Fibroblast of villous mesenchyme (primary cell): ENCODE data around the gene USHBP1. TPM values are rescaled to one million over a fixed set of nuclear protein-coding genes. Genes with fewer than 3 reads are reported as not detected.
"Not testable (repeated sequence)": the region's sequence is repeated elsewhere in the genome, so short reads cannot be mapped to it uniquely, and the experiment has no call there.

Experiments
- DNase-seq: peaks from one replicate; pipeline ENCODE4 v3.0.0-alpha.2; 2010; ENCODE audit warnings: low read depth
- H3K4me3 ChIP-seq: 2 replicates; pipeline ENCODE4 v1.5.1; 2011; ENCODE audit warnings: low read depth, mild to moderate bottlenecking, low read length
- total RNA-seq: library from RNA; depleted of rRNA; stranded (reverse); fragments of >200 nt; gene quantifications from 2 replicates; pipeline ENCODE4 v1.2.3, GENCODE V29; 2012
- TF ChIP-seq, protein P1 (sequence below): IDR thresholded peaks from 2 replicates; pipeline ENCODE4 v1.5.1; 2012; ENCODE audit warnings: low read depth, mild to moderate bottlenecking, low read length; ENCODE audit not compliant: insufficient read depth

The USHBP1 gene
- total RNA-seq, 1 donor, result not detected

DNA sequence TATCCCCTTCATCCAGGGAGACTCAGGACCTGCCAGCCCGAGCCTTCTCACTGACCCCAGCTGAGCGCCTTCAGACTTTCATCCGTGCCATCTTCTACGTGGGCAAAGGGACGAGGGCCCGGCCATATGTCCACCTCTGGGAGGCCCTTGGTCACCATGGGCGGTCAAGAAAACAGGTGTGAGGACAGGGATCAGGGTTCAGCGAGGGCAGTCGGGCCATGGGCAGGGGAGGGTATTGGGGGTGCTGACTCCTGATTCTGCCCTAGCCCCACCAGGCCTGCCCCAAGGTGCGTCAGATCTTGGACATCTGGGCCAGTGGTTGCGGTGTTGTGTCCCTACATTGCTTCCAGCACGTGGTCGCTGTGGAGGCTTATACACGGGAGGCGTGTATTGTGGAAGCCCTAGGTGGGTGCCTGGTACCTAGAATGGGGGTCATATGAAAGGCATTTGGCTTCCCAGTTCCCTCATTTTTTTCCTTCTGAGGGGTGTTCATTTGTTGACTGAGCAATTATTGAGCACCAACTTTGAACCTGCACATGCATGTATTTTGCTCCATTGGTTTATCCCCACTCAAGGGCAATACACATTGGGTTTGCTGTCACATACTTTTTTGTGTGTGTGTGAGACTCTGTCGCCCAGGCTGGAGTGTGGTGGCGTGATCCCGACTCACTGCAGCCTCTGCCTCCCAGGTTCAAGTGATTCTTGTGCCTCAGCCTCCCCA, 21.0 kb upstream of the USHBP1 start:
- no peak for DNase-seq
- H3K4me3 ChIP-seq, result no peak overlapping the region
- TF ChIP-seq, protein P1, sequence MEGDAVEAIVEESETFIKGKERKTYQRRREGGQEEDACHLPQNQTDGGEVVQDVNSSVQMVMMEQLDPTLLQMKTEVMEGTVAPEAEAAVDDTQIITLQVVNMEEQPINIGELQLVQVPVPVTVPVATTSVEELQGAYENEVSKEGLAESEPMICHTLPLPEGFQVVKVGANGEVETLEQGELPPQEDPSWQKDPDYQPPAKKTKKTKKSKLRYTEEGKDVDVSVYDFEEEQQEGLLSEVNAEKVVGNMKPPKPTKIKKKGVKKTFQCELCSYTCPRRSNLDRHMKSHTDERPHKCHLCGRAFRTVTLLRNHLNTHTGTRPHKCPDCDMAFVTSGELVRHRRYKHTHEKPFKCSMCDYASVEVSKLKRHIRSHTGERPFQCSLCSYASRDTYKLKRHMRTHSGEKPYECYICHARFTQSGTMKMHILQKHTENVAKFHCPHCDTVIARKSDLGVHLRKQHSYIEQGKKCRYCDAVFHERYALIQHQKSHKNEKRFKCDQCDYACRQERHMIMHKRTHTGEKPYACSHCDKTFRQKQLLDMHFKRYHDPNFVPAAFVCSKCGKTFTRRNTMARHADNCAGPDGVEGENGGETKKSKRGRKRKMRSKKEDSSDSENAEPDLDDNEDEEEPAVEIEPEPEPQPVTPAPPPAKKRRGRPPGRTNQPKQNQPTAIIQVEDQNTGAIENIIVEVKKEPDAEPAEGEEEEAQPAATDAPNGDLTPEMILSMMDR, result no peak

DNA sequence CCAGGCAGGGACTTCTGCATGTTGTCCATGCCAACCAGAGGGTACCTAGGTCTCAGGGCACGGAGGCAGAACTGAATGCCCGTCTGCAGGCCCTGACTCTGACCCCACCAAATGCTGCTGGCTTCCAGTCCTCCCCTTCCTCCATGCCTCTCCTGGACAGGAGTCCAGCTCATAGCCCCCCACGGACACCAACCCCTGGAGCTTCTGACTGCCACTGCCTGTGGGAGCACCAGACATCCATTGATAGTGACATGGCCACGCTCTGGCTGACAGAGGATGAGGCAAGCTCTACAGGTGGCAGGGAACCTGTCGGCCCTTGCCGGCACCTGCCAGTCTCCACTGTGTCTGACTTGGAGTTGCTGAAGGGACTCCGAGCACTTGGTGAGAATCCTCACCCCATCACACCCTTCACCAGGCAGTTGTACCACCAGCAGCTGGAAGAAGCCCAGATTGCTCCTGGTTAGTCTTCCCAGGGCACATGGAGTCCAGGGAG, 19.0 kb upstream of the USHBP1 start:
- TF ChIP-seq, protein P1, result no peak

DNA sequence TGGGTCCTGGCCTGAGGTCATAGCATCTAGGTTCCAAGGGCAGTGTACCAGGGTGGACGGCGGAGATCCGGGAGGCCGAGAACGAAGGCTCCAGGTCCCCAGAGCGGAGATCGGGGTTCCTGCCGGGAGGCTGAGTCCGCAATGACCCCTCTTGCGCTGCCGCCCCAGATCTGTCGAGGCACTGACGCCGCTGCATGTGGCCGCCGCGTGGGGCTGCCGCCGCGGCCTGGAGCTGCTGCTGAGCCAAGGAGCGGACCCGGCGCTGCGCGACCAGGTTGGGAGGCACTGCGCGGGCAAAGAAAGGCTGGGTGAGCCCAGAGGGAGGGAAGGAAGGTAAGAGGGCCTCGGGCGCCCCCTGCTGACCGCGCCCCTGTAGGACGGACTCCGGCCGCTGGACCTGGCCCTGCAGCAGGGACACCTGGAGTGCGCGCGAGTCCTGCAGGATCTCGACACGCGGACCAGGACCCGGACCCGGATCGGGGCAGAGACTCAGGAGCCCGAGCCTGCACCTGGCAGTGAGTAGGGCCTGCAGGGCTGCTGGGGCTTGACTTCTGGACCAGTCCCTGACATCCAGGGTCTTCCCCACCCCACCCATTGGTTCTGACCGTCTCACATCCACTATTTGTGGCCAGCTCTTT, 18.1 kb upstream of the USHBP1 start:
- peak; percentile 81 for DNase-seq
- H3K4me3 ChIP-seq, result peak overlapping the region; percentile 55
- TF ChIP-seq, protein P1, result peak; percentile 85

More for the DNA sequence above, 19.0 kb upstream of the USHBP1 start:
- DNase-seq, result no peak
- no peak overlapping the region for H3K4me3 ChIP-seq

DNA sequence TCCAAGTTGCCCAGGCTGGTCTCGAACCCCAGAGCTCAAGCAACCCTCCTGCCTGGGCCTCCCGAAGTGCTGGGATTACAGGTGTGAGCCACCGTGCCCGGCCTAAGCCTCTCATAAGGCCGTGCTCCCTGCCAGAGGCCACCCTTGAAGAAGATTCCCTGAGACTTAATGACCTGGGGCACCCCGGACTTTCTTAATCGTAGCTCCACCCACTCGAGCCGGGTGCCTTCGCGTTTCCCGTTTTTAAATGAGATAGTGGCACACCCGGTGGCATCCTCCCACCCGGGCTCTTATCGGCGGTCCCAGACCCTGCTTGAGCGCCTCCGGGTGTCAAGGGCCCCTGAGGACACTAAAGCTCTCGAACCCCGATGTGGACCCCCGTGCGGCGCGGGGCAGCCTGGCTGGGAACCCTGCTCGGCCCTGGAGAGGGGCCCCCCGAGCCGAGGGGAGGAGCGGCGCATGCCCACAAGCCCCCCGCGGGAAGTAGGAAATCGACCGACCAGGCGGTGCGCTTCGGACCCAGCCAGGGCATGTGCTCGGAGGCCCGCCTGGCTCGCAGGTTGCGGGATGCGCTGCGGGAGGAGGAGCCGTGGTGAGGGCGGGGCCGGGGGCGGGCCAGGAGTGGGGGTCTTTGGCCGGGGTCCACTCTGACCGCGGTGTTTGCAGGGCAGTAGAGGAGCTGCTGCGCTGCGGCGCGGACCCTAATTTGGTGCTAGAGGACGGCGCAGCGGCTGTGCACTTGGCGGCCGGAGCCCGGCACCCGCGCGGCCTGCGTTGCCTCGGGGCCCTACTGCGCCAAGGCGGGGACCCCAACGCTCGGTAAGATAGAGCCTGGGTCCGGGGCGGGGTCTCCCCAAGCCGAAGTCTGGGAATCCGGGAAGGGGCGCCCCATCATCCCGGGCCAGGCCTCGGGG, 17.1 kb upstream of the USHBP1 start, which contains the start of gene ANKLE1:
ANKLE1 (plus strand) TSS at position 511 of the 914 bp plus-strand sequence; CDS start at position 531, 20 bp downstream.
- no peak for DNase-seq
- H3K4me3 ChIP-seq, result peak within 1 kb of the TSS; percentile 55
- TF ChIP-seq, protein P1, result no peak

DNA sequence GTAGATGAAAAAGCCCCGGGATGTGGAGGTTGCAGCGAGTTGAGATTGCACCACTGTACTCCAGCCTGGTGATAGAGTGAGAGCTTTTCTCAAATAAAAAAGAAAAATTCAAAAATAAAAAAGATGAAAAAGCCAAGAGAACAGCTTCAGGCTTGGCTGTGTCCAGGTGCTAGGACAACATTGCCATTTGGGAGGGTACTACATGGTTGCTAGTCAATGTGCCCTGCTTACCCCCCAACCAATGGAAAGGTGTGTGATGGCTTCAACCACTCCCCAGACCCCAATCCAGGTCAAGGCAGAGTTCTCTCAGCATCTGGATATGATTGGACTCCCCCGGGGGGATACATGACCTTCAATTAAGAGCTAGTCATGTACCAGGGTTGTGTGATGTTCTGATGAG, 14.9 kb upstream of the USHBP1 start:
- DNase-seq, result no peak
- TF ChIP-seq, protein P1, result no peak
- no peak overlapping the region for H3K4me3 ChIP-seq

DNA sequence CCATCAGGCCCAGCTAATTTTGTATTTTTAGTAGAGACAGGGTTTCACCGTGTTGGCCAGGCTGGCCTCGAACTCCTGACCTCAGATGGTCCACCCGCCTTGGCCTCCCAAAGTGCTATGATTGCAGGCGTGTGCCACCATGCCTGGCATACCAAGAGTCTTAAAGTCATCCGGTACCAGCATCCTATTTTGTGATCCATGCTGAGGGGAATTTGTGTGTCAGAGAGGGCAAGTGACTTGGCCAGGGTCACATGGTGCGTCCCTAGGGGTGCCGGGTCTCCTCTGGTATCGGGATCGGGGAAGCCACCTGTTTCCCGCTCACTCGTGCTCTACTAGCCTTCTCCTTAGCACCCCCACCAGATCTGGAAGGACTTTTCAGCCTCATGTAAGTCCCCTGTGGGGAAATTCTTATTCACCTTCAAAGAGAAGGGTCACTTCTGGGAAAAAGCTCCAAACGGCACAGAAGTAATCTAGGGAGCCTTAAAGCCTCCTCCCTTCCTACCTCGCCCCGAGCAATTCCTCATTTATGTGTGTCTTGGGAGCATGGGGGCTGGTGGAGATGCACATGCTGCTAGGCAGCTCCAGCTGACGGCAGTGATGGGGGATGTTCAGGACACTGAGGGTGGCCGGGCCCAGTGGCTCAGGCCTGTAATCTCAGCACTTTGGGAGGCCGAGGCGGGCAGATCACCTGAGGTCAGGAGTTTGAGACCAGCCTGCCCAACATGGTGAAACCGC, 11.1 kb upstream of the USHBP1 start:
- H3K4me3 ChIP-seq, result no peak overlapping the region
- DNase-seq, result no peak
- TF ChIP-seq, protein P1, result no peak

DNA sequence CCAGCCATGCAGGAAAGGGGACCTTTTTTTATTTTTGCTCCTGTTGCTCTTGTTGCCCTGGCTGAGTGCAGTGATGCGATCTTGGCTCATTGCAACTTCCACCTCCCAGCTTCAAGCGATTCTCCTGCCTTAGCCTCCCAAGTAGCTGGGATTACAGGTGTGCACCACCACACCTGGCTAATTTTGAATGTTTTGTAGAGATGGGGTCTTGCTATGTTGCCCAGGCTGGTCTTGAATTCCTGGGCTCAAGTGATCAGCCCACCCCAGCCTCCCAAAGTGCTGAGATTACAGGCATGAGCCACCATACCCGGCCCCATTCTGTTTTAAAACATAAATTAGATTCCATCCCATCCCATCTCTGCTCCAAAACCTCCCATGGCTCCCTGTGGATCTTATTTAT, 10.3 kb upstream of the USHBP1 start:
- H3K4me3 ChIP-seq, DNase-seq: not testable (repeated sequence)
